Loucy (cell line): Measurements from ENCODE around the gene LSM3.

Experiments
- CTCF ChIP-seq: fragments of 200-600 bp; sonication (generic); conservative IDR thresholded peaks from 2 replicates; pipeline ENCODE4 v1.5.1; 2014; ENCODE audit warnings: mild to moderate bottlenecking, antibody characterized with exemption, low read length
- EZH2phosphoT487 ChIP-seq: fragments of 200-600 bp; IDR thresholded peaks from 2 replicates; pipeline ENCODE4 v1.6.1; 2018; ENCODE audit warnings: antibody characterized with exemption, mild to moderate bottlenecking, moderate library complexity, borderline replicate concordance

GRCh38 chr3:14213066-14213774 is 34.6 kb downstream of the LSM3 start:
- TF ChIP-seq CTCF (no peak), EZH2phosphoT487 (no peak)
